Measurements from ENCODE around the gene MAML1. TPM values are rescaled to one million over a fixed set of nuclear protein-coding genes. Genes with fewer than 3 reads are reported as not detected.
"Not testable (repeated sequence)": the region's sequence is repeated elsewhere in the genome, so short reads cannot be mapped to it uniquely, and the experiment has no call there.

The MAML1 gene
- total and polyA plus RNA-seq, 2 donors (not counting 1 experiment from before 2014, with no cell fraction given): 12.0 to 50.6 TPM

- DNase-seq: no peak
- Mint-ChIP-seq H3K9me3 (ENCODE audit: insufficient read depth) (no peaks in the 10 kb centered on the region), H3K4me1 (peaks cover 48% of the 10 kb centered on the region), H3K4me3 (no peak overlapping the region), H3K27me3 (no peaks in the 10 kb centered on the region), H3K27ac (no peak overlapping the region)
- Histone ChIP-seq H3K4me1 (ENCODE audit: control insufficient read depth in 2 of 2, insufficient read depth in 2 of 2, low read length in 2 of 2) (peaks cover 10 to 13% of the 10 kb centered on the region in 2 donors), H3K4me3 (ENCODE audit: control extremely low read depth in 1 of 5, extremely low read depth in 1 of 5, insufficient read depth in 1 of 5, low read depth in 2 of 5, low read length in 4 of 5) (no peak overlapping the region), H3K27ac (ENCODE audit: low read length in 2 of 2) (no peak overlapping the region), H3K36me3 (replicated peaks in 1 of 2; ENCODE audit: control extremely low read depth in 1 of 2, control insufficient read depth in 1 of 2, extremely low read depth in 1 of 2, insufficient read depth in 2 of 2, low read length in 1 of 2) (peaks cover 2 to 21% of the 10 kb centered on the region in 2 experiments), H3K9ac (ENCODE audit: low read length) (no peak overlapping the region), H3K9me3 (ENCODE audit: control extremely low read depth in 1 of 3, control insufficient read depth in 2 of 3, insufficient read depth in 1 of 3, low read length in 2 of 3) (no peaks in the 10 kb centered on the region), H3K4me2 (replicated peaks; ENCODE audit: low read depth, low read length, poor library complexity, severe bottlenecking) (no peak overlapping the region), H4K20me1 (ENCODE audit: control insufficient read depth, insufficient read depth, low read length, poor library complexity, severe bottlenecking) (peaks cover 80% of the 10 kb centered on the region), H3K27me3 (replicated peaks in 1 of 4; ENCODE audit: control extremely low read depth in 1 of 4, control insufficient read depth in 3 of 4, insufficient read depth in 4 of 4, low read length in 3 of 4) (no peaks in the 10 kb centered on the region), H2AFZ (ENCODE audit: insufficient read depth, low read depth, low read length, poor library complexity, severe bottlenecking) (no peak overlapping the region), H3K79me2 (ENCODE audit: control insufficient read depth, insufficient read depth, low read length) (peaks cover 99% of the 10 kb centered on the region)
- intact Hi-C loops (cut with micrococcal nuclease): no loop called here
- ChIA-PET POLR2A (no interaction called here), CTCF (interaction anchor here (0.5 to 1.0 kb wide), 2 partner anchors 24 to 1598 kb away, joined by 3 to 4 read pairs; no protein-coding TSS in a partner anchor)
- ATAC-seq (ENCODE audit: low read depth): no peak
- TF ChIP-seq CTCF (IDR thresholded peaks at IDR 0.05): no peak
- 80% methylated on average over 2 of the region's 4 CpGs for WGBS (ENCODE audit: insufficient coverage)
Observed at GRCh38 chr5:179738742-179739141, 6.1 kb downstream of the MAML1 start.

- H3K27ac ChIP-seq (ENCODE audit: low read length in 2 of 2); H3K9ac ChIP-seq (ENCODE audit: low read length); H3K4me1 ChIP-seq (ENCODE audit: control insufficient read depth in 2 of 2, insufficient read depth in 2 of 2, low read length in 2 of 2); CTCF ChIA-PET; H2AFZ ChIP-seq (ENCODE audit: insufficient read depth, low read depth, low read length, poor library complexity, severe bottlenecking); H3K27ac Mint-ChIP-seq; H3K4me2 ChIP-seq (replicated peaks; ENCODE audit: low read depth, low read length, poor library complexity, severe bottlenecking); H3K9me3 Mint-ChIP-seq (ENCODE audit: insufficient read depth); DNase-seq; H3K4me3 ChIP-seq (ENCODE audit: control extremely low read depth in 1 of 5, extremely low read depth in 1 of 5, insufficient read depth in 1 of 5, low read depth in 2 of 5, low read length in 4 of 5); H3K4me3 Mint-ChIP-seq; H3K9me3 ChIP-seq (ENCODE audit: control extremely low read depth in 1 of 3, control insufficient read depth in 2 of 3, insufficient read depth in 1 of 3, low read length in 2 of 3); intact Hi-C loops (cut with micrococcal nuclease); ATAC-seq (ENCODE audit: low read depth); H3K27me3 Mint-ChIP-seq; H3K27me3 ChIP-seq (replicated peaks in 1 of 4; ENCODE audit: control extremely low read depth in 1 of 4, control insufficient read depth in 3 of 4, insufficient read depth in 4 of 4, low read length in 3 of 4): not testable (repeated sequence)
- 96% methylated on average over 4 of the region's 7 CpGs for WGBS (ENCODE audit: insufficient coverage)
- peaks cover 2 to 11% of the 10 kb centered on the region in 2 experiments for H3K36me3 ChIP-seq (replicated peaks in 1 of 2; ENCODE audit: control extremely low read depth in 1 of 2, control insufficient read depth in 1 of 2, extremely low read depth in 1 of 2, insufficient read depth in 2 of 2, low read length in 1 of 2)
- H4K20me1 ChIP-seq (ENCODE audit: control insufficient read depth, insufficient read depth, low read length, poor library complexity, severe bottlenecking): peaks cover 81% of the 10 kb centered on the region
- peaks cover 100% of the 10 kb centered on the region for H3K79me2 ChIP-seq (ENCODE audit: control insufficient read depth, insufficient read depth, low read length)
- POLR2A ChIA-PET: interaction anchor here (0.7 kb wide), 1 partner anchor 11 kb away, joined by 5 read pairs; no protein-coding TSS in a partner anchor
- H3K4me1 Mint-ChIP-seq: peaks cover 30% of the 10 kb centered on the region
Observed at GRCh38 chr5:179744106-179744505, 11.5 kb downstream of the MAML1 start.

All from B cell (primary cell).